Colon (tissue), 2 donors: Measurements from ENCODE around the gene SLC27A1.
"Not testable (repeated sequence)": the region's sequence is repeated elsewhere in the genome, so short reads cannot be mapped to it uniquely, and the experiment has no call there.

ENCODE experiments used
- FAIRE-seq: peaks from 2 replicates; lab custom pipeline; 2012; peaks lifted over from hg19 to GRCh38; lab: Jason Lieb, UNC
- donor health status: control.
- donor health status: control.

Gene SLC27A1

GRCh38 chr19:17487284-17488121, 17.2 kb downstream of the SLC27A1 start:
- FAIRE-seq = no peak

GRCh38 chr19:17488593-17489391, 18.5 kb downstream of the SLC27A1 start:
- no peak for FAIRE-seq

GRCh38 chr19:17489392-17490030, 19.2 kb downstream of the SLC27A1 start:
- no peak for FAIRE-seq

GRCh38 chr19:17490411-17490810, 20.1 kb downstream of the SLC27A1 start:
- no peak for FAIRE-seq

GRCh38 chr19:17491287-17491686, 21.0 kb downstream of the SLC27A1 start:
- FAIRE-seq = no peak

GRCh38 chr19:17495639-17496296, 25.4 kb downstream of the SLC27A1 start:
- FAIRE-seq = no peak

- no peak for FAIRE-seq
These were observed 26.1 kb downstream of the SLC27A1 start for GRCh38 chr19:17496337-17496997.

GRCh38 chr19:17497149-17497798, 26.9 kb downstream of the SLC27A1 start:
- no peak for FAIRE-seq

- FAIRE-seq = not testable (repeated sequence)
These were observed 28.7 kb downstream of the SLC27A1 start for GRCh38 chr19:17499025-17499424.

- no peak for FAIRE-seq
These were observed 29.5 kb downstream of the SLC27A1 start for GRCh38 chr19:17499648-17500446.

GRCh38 chr19:17500447-17501198, 30.3 kb downstream of the SLC27A1 start:
- FAIRE-seq = no peak

GRCh38 chr19:17503240-17503639, 32.9 kb downstream of the SLC27A1 start:
- no peak for FAIRE-seq

- FAIRE-seq = no peak
These were observed 33.7 kb downstream of the SLC27A1 start for GRCh38 chr19:17504030-17504429.

- FAIRE-seq = no peak
These were observed 34.1 kb downstream of the SLC27A1 start for GRCh38 chr19:17504456-17504855.

- no peak for FAIRE-seq
These were observed 34.9 kb downstream of the SLC27A1 start for GRCh38 chr19:17505223-17505622.

GRCh38 chr19:17506745-17507144, 36.4 kb downstream of the SLC27A1 start:
- no peak for FAIRE-seq

GRCh38 chr19:17508558-17508933, 38.2 kb downstream of the SLC27A1 start:
- not testable (repeated sequence) for FAIRE-seq

GRCh38 chr19:17510220-17510993, 40.1 kb downstream of the SLC27A1 start:
- FAIRE-seq = no peak
